ELF-1 (cell line): ENCODE results near the gene PPP2CA.
A peak's percentile ranks its signal among the peaks of the same experiment; 100 is the strongest.
"Not testable (repeated sequence)": the region's sequence is repeated elsewhere in the genome, so short reads cannot be mapped to it uniquely, and the experiment has no call there.

ENCODE experiments used
- DNase-seq: peaks from one replicate; pipeline ENCODE4 v3.0.0-alpha.2; 2016; ENCODE audit warnings: low read depth, low spot score

The PPP2CA gene

GRCh38 chr5:134195666-134196065 is 30.2 kb downstream of the PPP2CA start:
- no peak for DNase-seq

GRCh38 chr5:134189031-134189430 is 36.8 kb downstream of the PPP2CA start:
- DNase-seq, result no peak

- DNase-seq, result no peak
Measured at GRCh38 chr5:134188092-134188491, 37.8 kb downstream of the PPP2CA start.

- DNase-seq, result peak; percentile 87
Measured at GRCh38 chr5:134184155-134185135, 41.4 kb downstream of the PPP2CA start.

- no peak for DNase-seq
Measured at GRCh38 chr5:134183481-134183880, 42.4 kb downstream of the PPP2CA start.

GRCh38 chr5:134178096-134178419 is 47.8 kb downstream of the PPP2CA start:
- DNase-seq, result no peak

GRCh38 chr5:134177369-134178095 is 48.3 kb downstream of the PPP2CA start:
- DNase-seq, result peak; percentile 42

GRCh38 chr5:134176511-134177368 is 49.1 kb downstream of the PPP2CA start, which contains the start of gene SKP1:
TSS of gene SKP1 (minus strand) at chr5:134176950. CDS start at chr5:134174022, 2,928 bp downstream.
- DNase-seq, result peak; percentile 90

- no peak for DNase-seq
Measured at GRCh38 chr5:134175921-134176510, 49.9 kb downstream of the PPP2CA start.

- DNase-seq, result no peak
Measured at GRCh38 chr5:134174841-134175839, 50.7 kb downstream of the PPP2CA start.

GRCh38 chr5:134171972-134172371 is 53.9 kb downstream of the PPP2CA start:
- DNase-seq, result no peak

GRCh38 chr5:134162592-134162991 is 63.3 kb downstream of the PPP2CA start:
- no peak for DNase-seq

- no peak for DNase-seq
Measured at GRCh38 chr5:134161513-134162395, 64.1 kb downstream of the PPP2CA start.

GRCh38 chr5:134153657-134154056 is 72.2 kb downstream of the PPP2CA start:
- no peak for DNase-seq

- no peak for DNase-seq
Measured at GRCh38 chr5:134153241-134153640, 72.6 kb downstream of the PPP2CA start.

- DNase-seq, result not testable (repeated sequence)
Measured at GRCh38 chr5:134152173-134152832, 73.6 kb downstream of the PPP2CA start.

GRCh38 chr5:134151723-134152122 is 74.2 kb downstream of the PPP2CA start:
- DNase-seq, result no peak

- no peak for DNase-seq
Measured at GRCh38 chr5:134149571-134150303, 76.1 kb downstream of the PPP2CA start.
